GM12873 (cell line): ENCODE measurements around the gene MYH6.

Source experiments
- TF ChIP-seq, protein P1 (sequence below): IDR thresholded peaks from 2 replicates; pipeline ENCODE4 v1.5.1; 2012; ENCODE audit warnings: low read depth, mild to moderate bottlenecking, moderate library complexity, low read length, control low read depth; ENCODE audit not compliant: insufficient read depth; ENCODE audit errors: missing control alignments

The MYH6 gene

GRCh38 chr14:23392613-23393012 lies 15.5 kb downstream of the MYH6 start:
- TF ChIP-seq, protein P1, sequence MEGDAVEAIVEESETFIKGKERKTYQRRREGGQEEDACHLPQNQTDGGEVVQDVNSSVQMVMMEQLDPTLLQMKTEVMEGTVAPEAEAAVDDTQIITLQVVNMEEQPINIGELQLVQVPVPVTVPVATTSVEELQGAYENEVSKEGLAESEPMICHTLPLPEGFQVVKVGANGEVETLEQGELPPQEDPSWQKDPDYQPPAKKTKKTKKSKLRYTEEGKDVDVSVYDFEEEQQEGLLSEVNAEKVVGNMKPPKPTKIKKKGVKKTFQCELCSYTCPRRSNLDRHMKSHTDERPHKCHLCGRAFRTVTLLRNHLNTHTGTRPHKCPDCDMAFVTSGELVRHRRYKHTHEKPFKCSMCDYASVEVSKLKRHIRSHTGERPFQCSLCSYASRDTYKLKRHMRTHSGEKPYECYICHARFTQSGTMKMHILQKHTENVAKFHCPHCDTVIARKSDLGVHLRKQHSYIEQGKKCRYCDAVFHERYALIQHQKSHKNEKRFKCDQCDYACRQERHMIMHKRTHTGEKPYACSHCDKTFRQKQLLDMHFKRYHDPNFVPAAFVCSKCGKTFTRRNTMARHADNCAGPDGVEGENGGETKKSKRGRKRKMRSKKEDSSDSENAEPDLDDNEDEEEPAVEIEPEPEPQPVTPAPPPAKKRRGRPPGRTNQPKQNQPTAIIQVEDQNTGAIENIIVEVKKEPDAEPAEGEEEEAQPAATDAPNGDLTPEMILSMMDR: no peak

DNA sequence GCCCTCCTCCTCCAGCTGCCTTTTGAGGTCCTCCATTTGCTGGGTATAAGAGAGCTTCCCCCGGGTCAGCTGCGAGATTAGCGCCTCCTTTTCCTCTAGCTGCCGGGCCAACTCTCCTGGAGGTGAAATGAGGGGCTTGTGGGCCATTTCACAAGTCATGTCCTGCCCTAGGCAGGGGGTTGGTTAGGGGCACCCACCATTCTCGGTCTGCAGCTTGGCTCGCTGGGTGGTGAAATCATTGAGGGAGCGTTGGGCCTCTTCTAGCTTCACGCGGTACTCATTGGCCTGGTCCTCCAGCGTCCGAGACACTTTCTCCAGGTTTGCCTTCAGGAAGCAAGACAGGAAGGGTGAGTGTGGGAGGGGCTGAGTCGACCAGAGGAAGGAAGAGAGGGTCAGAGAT lies 18.7 kb downstream of the MYH6 start:
- TF ChIP-seq, protein P1: no peak

GRCh38 chr14:23388996-23389395 lies 19.1 kb downstream of the MYH6 start:
- TF ChIP-seq, protein P1: no peak

DNA sequence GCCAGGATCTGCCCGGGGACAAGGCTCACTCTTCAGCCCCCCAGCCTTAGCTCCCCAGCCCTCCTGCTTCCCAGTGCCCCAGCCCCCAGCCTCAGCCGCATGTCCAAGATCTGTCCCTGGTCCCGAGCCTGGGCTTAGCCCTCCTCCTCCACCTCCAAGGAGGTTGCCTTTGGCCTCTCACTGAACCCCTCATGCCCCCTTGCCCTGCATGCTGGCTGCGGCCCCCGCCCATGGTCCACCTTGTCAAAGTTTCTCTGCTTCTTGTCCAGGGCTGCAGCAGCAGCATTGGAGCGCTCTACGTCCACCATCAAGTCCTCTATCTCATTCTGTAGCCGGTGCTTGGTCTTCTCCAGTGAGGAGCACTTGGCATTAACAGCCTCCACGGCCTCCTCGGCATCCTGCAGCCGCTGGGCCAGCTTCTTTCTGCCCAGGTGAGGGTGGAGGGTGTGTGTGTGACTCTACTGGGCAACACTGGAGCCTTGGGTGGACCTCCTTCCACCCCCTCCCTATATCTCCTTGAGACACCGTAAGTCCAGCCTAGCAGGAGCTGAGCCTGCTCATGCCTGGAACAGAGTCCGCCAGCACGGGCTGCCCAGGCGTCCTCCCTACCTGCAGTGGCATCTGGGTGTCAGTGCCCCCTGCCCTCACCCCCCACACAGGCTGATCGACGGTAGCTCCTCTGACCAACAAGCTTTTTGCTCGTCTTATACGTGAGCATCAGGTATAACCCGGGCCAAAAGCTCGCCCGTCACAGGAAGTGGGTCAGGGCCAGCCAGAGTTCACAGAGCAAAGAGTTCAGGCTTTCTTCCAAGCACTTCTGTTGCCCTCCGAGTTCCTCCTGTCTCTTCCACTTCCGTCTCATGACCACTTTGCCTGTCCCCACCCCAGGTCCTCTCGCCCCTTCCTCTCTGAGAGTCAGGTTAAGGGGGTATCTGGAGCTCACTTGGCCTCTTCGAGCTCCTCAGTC lies 19.9 kb downstream of the MYH6 start:
- TF ChIP-seq, protein P1: no peak

- TF ChIP-seq, protein P1: no peak
These were observed 21.1 kb downstream of the MYH6 start for GRCh38 chr14:23386999-23387398.

- TF ChIP-seq, protein P1: no peak
These were observed 22.3 kb downstream of the MYH6 start for GRCh38 chr14:23385642-23386265.

GRCh38 chr14:23385244-23385641 lies 22.8 kb downstream of the MYH6 start:
- TF ChIP-seq, protein P1: no peak
